DMS53 (cell line): ENCODE measurements around the gene GTF2F2.

Source experiments
- DNase-seq: peaks from one replicate; lab custom pipeline; 2025; lab: John Stamatoyannopoulos, UW

The GTF2F2 gene

GRCh38 chr13:45119991-45120864, at the start of gene GTF2F2:
TSS of gene GTF2F2 (plus strand) at chr13:45120510. CDS start at chr13:45120656, 146 bp downstream.
- peak; percentile 85 for DNase-seq

DNA sequence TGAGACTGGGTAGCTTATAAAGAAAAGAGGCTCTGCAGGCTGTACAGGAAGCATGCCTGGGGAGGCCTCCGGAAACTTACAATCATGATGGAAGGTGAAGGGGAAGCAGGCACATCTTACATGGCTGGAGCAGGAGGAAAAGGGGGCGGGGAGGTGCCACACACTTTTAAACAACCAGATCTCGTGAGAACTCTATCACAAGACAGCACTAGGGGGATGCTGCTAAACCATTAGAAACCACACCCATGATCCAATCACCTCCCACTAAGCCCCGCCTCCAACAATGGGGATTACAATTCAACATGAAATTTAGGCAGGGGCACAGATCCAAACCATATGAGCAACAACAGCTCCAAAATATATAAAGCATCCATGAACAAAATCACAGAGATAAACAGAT, 46.5 kb upstream of the GTF2F2 start:
- no peak for DNase-seq

DNA sequence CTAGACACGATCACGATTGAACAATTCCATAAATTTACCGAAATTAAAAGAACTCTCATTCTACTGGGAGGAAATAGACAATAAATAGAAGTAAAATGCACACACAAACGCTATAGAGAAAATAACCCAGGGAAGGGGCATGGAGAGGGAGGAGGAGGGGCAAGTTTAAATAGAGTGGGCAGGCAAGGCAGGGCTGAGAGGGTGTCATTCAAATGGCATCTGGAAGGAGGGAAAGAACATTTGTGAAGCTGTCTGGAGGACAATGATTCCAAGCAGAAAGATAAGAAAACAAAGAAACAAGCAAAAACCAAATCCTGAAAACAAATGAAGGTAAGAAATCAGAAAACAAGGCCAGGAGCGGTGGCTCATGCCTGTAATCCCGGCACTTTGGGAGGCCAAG, 45.6 kb upstream of the GTF2F2 start:
- no peak for DNase-seq

DNA sequence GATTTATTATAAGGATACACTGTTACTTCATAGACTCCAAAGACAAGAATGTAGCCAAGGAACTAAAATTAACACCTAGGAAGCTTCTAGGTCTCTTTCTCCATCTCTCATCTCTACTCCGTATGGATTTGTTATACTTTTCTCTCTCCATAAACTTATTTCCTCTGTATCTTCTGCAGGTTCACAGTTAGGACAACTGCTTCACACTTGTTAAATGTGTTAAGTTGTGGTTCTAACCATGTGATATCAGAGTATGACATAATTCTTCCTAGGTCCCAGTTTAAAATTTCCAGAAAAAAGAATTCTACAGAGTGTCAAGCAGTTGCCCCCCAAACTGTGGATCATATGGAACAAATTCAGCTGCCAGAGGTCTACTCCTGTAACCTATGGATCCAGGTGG, 42.3 kb upstream of the GTF2F2 start:
- DNase-seq: no peak

DNA sequence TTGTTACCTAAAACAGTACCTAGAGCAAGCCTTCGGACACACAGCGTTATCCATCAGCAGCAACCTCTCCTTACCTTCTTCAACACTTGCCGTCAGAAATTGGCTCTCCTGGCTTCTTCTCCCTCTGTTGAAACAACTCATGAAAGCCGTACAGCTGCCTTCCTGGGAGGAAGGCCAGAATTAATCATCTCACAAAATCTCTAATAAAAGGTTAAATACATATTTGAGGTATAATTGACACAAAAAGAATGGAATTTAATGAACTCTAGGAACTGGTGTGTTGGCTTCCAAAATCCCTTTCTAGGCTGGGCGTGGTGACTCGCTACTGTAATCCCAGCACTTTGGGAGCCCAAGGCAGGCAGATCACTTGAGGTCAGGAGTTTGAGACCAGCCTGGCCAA, 37.3 kb upstream of the GTF2F2 start:
- no peak for DNase-seq

GRCh38 chr13:45084515-45084914, 35.8 kb upstream of the GTF2F2 start:
- no peak for DNase-seq

DNA sequence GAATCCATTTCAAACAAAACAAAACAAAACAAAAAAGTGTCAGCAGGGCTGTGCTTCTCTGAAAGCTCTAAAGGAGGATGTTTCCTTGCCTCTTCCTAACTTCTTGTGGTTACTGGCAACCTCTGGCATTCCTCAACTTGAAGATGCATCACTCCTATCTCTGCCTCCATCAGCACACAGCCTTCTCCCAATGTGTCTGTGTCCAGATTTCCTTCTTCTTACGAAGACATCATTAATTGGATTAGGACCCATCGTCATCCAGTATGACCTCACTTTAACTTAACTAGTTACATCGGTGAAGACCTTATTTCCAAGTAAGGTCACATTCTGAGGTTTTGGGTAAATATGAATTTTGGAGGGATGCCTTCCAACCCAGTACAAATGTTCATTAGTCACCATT, 33.8 kb upstream of the GTF2F2 start:
- no peak for DNase-seq

- no peak for DNase-seq
Measured at GRCh38 chr13:45092663-45093062, 27.6 kb upstream of the GTF2F2 start.

GRCh38 chr13:45100573-45101262, 19.6 kb upstream of the GTF2F2 start:
- no peak for DNase-seq

DNA sequence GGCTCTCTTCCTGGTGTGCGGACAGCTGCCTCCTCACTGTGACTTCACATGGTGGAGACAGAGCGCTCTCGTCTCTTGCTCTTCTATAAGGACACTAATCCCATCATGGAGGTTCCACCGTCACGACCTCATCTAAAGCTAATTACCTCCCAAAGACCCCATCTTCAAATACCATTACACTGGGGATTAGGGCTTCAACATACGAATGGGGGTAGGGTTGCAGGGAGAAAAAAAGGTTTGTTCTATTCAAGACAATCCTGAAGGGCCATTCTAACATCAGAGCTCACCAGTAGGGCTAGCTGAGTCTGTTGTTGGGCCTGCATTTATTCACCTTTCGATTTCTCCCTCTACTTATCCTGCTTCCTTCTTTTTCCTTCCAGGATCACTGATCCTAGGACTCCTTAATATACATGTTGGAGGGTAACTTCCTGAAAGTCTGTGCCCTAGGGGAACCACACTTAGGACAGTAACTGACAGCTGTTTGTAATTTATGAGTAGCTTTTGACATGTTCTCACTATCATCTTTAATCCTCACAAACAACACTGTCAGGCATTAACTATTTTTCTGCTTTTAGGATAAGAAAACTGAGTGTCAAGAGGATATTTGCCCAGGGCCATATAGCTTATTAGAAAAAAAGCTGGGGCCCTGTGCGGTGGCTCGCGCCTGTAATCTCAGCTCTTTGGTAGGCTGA, 18.8 kb upstream of the GTF2F2 start:
- DNase-seq: no peak

DNA sequence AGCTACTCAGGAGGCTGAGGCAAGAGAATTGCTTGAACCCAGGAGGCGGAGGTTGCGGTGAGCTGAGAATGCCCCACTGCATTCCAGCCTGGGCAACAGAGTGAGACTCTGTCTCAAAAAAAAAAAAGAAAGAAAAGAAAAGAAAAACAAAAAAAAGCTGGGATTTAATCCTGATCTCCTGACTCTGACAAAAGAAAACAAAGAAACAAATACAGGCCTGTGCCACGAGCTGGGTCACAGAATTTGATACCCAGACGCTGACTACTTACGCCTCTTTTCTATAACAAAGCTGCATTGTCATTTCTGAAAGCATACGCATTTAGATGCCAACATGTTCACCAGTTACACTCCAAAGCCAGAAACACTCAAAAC, 18.2 kb upstream of the GTF2F2 start:
- no peak for DNase-seq

- no peak for DNase-seq
Measured at GRCh38 chr13:45103449-45103848, 16.9 kb upstream of the GTF2F2 start.

- DNase-seq: no peak
Measured at GRCh38 chr13:45104261-45104660, 16.0 kb upstream of the GTF2F2 start.

DNA sequence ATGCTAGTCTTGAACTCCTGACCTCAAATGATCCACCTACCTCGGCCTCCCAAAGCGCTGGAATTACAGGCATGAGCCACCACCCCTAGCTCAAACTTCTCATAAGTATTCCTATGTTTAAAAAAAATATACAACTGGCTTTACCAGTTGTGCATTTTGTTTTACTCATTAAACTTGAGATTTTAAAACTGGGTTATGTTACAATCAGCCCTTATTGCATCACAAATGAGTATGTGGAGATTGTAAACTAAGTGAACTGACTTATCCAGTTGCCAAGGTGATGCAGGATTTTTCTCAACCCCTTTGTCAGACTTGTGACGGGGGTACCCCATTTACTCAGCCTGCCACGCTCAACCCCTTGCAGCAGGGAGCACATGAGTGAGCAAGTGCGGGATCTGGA, 14.4 kb upstream of the GTF2F2 start:
- no peak for DNase-seq

DNA sequence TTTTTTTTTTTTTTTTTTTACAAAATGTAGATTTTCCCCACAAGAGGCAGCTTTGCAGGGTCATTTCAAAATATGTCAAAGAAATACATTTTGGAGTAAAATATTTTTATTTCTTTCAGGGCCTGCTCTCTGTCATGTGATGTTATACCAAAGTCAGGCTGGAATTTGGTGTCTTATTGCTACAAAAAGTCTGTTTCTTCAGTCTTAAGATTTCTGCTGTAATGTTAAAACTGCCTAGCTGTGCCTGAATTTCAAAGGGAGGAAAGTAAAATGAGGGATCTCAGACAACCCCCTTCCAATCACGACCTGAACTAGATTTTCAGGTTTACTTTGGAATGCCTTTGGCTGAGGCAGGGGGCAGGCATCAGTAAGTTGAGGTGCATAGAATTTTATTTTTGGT, 12.8 kb upstream of the GTF2F2 start:
- DNase-seq: no peak

DNA sequence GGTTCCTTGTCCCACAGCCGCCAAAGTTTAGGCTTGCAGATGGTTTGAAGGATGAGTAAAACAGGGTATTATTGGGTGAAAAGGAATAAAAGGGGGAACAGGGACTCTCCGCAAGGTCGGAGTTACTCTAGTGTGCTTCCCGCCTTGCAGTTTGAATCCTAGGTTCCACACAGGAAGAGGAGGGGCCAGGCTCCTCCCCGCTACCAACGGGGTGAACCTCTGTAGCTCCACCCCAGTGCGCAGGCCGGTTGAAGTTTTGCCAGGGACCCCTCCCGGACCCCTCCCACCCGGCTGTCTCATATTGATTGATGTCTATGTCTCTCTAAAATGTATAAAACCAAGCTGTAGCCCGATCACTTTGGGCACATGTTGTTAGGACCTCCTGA, 11.6 kb upstream of the GTF2F2 start:
- DNase-seq: no peak

- DNase-seq: no peak
Measured at GRCh38 chr13:45109102-45109720, 11.1 kb upstream of the GTF2F2 start.

DNA sequence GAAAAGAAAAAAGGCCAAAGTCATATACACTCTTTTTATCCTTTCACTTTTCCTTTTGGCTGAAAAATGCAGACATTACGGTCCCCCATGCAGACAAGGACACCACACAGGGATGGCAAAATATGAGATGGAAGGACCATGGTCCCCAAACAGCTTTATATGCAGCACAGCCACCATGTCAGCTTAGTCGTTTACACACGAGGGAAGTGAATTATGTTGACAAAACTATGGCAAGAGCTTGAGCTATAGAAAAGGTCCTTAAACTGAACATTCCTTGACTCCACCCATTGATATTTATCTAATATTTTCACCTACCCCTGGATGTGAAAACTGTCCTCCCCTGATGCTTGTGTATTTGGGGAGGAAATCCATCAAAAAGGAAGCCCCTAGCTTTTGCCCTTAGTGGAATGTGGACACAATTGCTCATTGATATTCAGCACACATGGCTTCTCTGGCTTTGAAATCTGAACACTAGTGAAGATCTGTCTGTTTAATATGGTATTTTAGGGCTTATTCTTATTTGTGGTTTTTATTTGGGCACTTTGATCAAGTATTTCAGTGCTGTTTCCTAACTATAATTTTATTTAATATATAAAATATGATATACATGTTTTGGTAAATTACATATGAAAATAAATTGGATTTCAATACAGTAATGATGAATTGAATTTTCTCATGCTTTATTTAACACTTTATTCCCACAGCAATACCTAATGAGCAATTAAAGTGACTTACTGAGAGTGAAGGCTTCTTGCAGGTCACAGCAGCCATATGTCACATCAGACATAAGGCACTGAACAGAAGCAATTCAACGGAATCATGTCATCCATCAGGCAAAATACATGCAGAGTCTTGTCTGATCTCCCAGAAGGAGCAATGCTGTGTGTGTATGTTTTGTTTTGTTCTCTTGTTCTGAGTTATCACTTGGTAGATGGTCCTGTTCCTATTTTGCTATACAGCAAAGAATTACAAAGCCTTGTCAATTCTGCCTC, 6.8 kb upstream of the GTF2F2 start:
- DNase-seq: no peak

DNA sequence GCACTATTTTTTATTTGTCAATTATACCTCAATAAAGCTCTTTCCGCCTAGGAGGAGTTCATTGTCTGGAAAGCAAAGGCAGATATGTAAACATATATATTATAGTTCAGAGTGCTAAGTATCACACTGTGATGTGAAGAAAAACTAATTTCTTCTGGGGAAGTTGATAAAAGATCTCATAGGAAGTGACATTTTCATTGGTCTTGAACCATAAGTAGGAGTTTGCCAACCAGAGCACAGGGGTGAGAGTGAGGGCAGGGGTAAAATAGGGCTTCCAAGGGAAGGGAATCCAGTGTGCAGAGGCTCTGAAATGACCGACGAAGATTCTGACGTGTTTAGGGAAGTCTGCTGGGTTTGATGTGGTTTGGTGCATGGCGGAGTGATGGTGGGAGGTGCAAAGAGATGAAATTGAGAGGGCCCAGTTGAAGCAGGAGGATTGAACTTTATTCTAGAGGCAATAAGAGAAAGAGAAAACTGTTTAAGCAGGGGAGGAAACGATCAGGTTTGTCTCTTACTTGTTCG, 780 bp upstream of the GTF2F2 start:
- DNase-seq: peak; percentile 42

DNA sequence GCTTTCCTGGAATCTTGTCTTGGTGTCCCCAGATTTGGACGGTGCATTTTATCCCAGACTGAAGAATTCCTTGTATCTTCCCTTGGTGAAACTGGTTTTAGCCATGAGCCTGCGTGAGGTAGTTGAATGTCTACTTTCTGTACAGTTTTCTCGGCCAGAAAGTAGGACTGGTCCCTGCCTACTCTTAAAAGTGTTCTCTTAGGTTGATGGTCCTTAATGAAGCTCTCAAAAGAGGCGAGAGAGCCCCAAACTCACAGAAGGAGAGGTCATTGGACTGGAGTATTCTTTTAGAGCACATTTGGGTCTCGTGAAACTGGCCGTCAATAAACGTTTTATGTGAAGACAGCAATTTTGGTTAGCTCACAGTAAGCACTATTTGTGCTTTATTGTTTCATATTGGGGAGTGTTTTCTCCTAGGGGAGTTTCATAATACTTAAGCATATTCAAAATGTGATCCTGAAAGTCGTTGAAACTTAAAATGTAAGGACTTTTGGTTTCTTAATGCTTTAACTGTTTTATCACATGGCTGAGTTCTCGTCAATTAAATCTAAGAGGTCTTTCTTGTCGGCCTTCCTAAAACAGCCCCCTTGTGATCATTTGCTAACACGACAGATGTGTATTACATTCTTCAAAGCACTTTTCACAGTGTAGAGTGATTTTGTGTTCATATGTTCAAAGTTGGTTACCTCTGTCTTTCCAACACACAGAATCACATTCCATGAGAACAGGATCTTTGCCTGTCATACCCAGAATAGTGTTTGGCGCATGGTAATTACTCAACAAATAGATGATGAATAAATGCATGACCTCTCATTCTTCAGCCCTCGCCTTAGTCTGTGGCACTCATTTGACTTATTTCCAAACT, 889 bp downstream of the GTF2F2 start:
- no peak for DNase-seq
